Measurements from ENCODE around the gene OR14I1.

Gene OR14I1

GRCh38 chr1:248702714-248703113, at the start of gene OR14I1:
Gene OR14I1, minus strand, starts transcription at chr1:248702766.
- no peak for DNase-seq (ENCODE audit: low spot score)

GRCh38 chr1:248751635-248752034, 49.1 kb upstream of the OR14I1 start:
- no peak for DNase-seq (ENCODE audit: low spot score)

DNA sequence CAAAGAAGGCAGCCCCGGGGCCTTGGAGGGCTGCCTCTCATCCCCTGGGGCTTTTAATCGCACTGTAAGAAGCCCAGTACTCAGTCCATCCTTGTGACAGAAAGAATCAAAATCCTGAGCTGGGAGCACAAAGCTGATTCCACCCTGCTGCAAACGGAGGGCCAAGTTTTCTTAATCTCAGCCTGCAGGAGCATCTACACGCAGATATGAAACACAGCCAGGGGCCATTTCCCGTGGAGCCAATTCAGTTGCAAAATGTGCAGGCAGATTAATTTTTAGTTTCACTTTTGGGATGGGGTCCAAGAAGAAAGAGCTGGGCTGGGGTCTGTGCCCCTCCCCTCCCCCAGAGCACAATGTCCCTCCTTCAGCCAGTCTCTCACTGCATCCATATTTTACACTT, 48.6 kb upstream of the OR14I1 start:
- no peak for DNase-seq (ENCODE audit: low spot score)

DNA sequence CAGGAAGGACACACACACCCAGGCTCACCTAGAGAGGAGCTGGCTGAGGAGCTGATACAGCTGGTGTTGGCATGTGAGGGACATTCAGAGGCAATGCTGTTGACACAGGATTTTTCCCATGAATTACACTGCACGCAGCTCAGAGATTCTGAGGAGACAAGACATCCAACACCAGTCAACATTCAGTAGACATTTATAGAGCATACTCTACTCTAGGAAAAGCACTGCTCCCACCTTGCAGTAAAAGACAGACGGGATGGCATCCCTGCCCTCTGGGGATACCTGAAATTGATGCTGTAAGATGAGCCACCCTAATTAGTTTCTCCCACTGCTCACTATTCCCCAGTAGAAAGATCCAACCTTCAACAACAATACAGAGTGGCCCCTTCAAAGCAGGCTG, 47.9 kb upstream of the OR14I1 start:
- no peak for DNase-seq (ENCODE audit: low spot score)

GRCh38 chr1:248748211-248748610, 45.6 kb upstream of the OR14I1 start:
- no peak for DNase-seq (ENCODE audit: low spot score)

DNA sequence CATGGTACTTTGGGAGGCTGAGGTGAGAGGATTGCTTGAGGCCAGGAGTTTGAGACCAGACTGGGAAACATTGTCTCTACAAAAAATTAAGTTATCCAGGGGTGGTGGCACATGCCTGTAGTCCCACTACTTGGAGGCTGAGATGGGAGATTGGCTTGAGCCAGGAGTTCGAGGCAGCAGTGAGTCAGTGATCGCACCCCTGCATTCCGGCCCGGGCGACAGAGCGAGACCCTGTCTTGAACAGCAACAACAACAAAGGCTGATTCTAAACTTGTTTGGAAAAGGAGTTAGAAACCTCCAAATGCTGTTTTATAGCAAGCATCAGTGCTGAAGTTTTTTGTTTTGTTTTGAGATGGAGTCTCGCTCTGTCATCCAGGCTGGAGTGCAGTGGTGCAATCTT, 38.3 kb upstream of the OR14I1 start:
- no peak for DNase-seq (ENCODE audit: low spot score)

- DNase-seq (ENCODE audit: low spot score): no peak
Observed at GRCh38 chr1:248739572-248740205, 37.1 kb upstream of the OR14I1 start.

DNA sequence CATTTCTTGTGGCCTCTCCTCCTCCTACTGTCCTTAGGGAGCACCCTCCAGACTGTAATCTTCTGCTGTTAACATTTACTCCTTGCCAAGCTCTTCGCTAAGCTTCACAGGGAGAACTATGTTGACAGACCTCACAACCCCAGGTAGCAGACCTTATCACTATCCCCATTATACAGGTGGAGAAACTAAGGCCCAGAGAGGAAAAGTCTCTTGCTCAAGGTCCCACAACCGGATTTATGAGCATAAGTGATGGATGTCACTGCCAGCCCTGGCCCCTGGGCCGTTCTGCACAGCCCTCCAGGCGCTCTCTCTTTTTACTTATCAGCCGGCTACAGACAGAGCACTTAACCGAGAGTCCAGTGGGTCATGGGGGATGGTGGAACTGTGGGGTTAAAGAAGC, 34.9 kb upstream of the OR14I1 start:
- no peak for DNase-seq (ENCODE audit: low spot score)

- DNase-seq (ENCODE audit: low spot score): no peak
Observed at GRCh38 chr1:248736977-248737376, 34.4 kb upstream of the OR14I1 start.

DNA sequence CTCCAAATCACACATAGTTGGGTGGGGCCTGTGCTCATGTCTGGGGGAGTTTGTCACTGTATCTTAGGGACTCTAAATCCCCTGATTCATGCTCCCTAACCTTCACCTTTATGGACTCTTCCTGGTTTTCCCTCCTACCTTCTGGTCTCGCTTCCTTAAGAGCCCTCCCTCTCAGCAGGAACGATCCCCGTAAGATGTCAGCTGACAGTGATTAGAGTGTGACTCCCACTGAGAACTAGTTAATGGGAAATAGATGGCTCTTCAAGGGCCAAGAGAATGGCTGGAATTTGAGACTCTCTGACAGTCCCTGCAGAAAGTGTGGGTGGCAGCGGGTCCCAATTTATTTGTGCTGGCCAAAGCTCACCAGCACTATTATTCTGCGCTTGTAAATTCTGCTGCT, 31.0 kb upstream of the OR14I1 start:
- DNase-seq (ENCODE audit: low spot score): no peak

DNA sequence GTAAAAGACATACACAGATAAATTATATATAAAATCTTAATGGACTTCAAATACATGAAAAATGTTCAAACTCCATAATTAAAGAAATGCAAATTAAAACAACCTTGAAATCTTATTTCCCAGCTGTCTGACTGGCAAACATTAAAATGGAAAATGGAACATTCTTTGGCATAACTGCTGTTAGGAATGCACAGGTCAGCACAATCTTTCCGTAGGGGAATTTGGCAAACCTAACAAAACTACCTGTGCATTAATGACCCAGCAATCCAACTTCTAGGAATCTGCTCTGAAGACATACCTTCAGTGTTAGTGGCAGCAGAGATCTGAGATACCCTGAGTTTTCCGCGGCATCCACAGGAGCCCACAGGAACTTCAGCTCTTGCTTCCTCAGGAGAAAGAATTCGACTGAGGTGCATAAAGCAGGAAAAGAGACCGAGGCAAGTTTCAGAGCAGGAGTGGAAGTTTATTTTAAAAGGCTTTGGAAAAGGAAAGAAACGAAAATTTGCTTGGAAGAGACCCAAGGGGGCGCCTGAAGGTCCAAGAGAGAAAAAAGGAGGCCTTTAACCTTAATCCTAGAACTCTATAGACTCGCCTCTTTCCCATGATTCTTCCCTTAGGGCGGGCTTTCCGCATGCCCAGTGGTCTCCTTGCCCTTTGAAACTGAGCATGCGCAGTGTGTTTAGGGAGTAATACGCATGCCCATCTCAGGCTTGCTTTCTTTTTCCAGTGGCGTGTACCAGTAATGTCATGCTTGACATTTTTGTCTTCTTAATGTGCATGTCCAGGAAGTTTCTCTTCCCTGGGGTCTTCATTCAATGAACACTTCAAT, 28.2 kb upstream of the OR14I1 start:
- no peak for DNase-seq (ENCODE audit: low spot score)

DNA sequence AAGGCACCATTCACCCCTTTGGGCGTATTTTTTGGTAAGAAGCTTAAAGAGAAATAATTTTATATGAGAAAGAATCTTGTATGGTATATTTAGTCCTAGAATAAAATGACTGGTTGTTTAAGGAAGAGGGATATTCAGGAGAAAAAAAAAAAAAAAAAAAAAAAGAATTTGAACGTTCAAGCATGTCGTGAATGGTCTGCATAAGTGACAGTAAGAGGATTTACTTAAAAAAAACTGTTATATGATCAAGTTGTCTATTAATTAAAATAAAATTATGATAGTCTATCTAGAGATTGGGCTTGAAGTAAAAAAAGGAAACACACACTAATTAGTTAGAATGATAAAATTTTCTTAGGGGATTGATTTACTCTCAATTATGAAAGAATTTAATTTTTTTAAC, 11.7 kb upstream of the OR14I1 start:
- DNase-seq (ENCODE audit: low spot score): no peak

GRCh38 chr1:248710305-248710900, 7.8 kb upstream of the OR14I1 start:
- DNase-seq (ENCODE audit: low spot score): no peak

- no peak for DNase-seq (ENCODE audit: low spot score)
Observed at GRCh38 chr1:248704606-248705005, 2.0 kb upstream of the OR14I1 start.

- no peak for DNase-seq (ENCODE audit: low spot score)
Observed at GRCh38 chr1:248703674-248704073, 1.1 kb upstream of the OR14I1 start.

- no peak for DNase-seq (ENCODE audit: low spot score)
Observed at GRCh38 chr1:248699099-248699498, 3.5 kb downstream of the OR14I1 start.

- no peak for DNase-seq (ENCODE audit: low spot score)
Observed at GRCh38 chr1:248697907-248698306, 4.7 kb downstream of the OR14I1 start.

GRCh38 chr1:248696774-248697173, 5.8 kb downstream of the OR14I1 start:
- no peak for DNase-seq (ENCODE audit: low spot score)

GRCh38 chr1:248696261-248696660, 6.3 kb downstream of the OR14I1 start:
- no peak for DNase-seq (ENCODE audit: low spot score)

GRCh38 chr1:248695451-248696132, 7.0 kb downstream of the OR14I1 start:
- no peak for DNase-seq (ENCODE audit: low spot score)

GRCh38 chr1:248691567-248692155, 10.9 kb downstream of the OR14I1 start:
- no peak for DNase-seq (ENCODE audit: low spot score)

Data from CD4-positive, alpha-beta T cell treated with Interleukin-6 at 100 ng/mL for 8 hours (primary cell).